SK-N-MC (cell line): Measurements from ENCODE around the gene POMZP3.
"Not testable (repeated sequence)": the region's sequence is repeated elsewhere in the genome, so short reads cannot be mapped to it uniquely, and the experiment has no call there.

ENCODE experiments used
- EZH2 ChIP-seq: fragments of 200-600 bp; sonication (generic); IDR thresholded peaks from one replicate; pipeline ENCODE4 v1.6.1; 2017; ENCODE audit warnings: antibody characterized with exemption
- POLR2AphosphoS5 ChIP-seq: IDR thresholded peaks from 2 replicates; pipeline ENCODE4 v1.6.1; 2012; ENCODE audit warnings: mild to moderate bottlenecking, low read depth, low read length, borderline replicate concordance

DNA sequence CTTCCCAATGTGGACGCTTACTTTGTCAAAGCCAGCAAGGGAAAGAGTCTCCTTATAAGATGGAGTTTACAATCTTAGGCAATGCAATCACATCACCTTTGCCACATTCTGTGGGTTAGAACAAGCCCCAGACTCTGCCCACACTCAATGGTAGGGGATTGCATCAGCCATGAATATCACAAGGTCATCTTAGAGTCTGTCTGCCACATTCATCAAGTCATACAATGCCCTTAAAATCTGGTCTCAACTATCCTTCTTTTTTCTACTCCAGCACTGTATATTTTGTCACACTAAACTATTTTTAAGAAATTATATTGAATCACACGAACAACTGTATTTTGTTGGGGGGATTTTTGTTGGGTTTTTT lies 27.0 kb downstream of the POMZP3 start:
- not testable (repeated sequence) for TF ChIP-seq EZH2, POLR2AphosphoS5
